ENCODE data around the gene ZSWIM6. TPM values are rescaled to one million over a fixed set of nuclear protein-coding genes. Genes with fewer than 3 reads are reported as not detected.

The ZSWIM6 gene
- total RNA-seq, 1 experiment from 2014 or later = 3.4 TPM

DNA sequence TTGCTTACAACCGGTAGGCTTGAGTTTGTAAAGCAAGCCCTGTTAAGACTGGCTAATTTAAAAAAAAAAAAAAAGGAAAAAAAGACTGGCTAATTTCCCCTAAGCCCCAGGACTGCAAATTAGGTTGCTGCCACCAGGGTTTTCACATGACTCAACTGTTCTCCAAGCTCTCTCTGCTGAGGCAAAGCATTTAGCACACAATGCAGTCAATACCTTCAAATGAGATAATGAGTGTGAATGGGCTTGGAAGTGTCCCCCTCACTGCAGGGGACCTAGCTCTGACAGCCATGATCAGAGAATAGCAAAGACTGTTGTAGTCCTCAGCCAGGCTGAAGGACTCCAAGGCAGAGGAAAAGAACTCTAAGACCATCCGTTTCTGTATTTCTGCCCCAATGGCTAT lies 42.8 kb upstream of the ZSWIM6 start:
- DNase-seq (no peak), ATAC-seq (no peak)
- BruUV-seq (replicated peaks) = no TSS peak
- Histone ChIP-seq H2AFZ (ENCODE audit: low read length) (no peak overlapping the region), H3K9me2 (replicated peaks; ENCODE audit: low read length) (no peaks in the 10 kb centered on the region), H3K9ac (ENCODE audit: low read length) (no peak overlapping the region), H3K27ac (ENCODE audit: low read length) (no peak overlapping the region), H3K36me3 (ENCODE audit: low read depth, low read length) (no peaks in the 10 kb centered on the region), H3K27me3 (ENCODE audit: low read length) (no peaks in the 10 kb centered on the region), H4K20me1 (ENCODE audit: low read length) (no peaks in the 10 kb centered on the region), H3K79me2 (ENCODE audit: low read length) (no peaks in the 10 kb centered on the region), H3K4me1 (ENCODE audit: insufficient read depth, low read length) (peaks cover 9% of the 10 kb centered on the region; the same call in 1 of the 2 replicates), H3F3A (ENCODE audit: low read length, unreplicated experiment) (no peaks in the 10 kb centered on the region), H3K4me2 (ENCODE audit: low read length) (no peak overlapping the region), H3K9me3 (ENCODE audit: low read length) (no peaks in the 10 kb centered on the region), H3K4me3 (ENCODE audit: low read length) (no peak overlapping the region)
- TF ChIP-seq, protein P1, sequence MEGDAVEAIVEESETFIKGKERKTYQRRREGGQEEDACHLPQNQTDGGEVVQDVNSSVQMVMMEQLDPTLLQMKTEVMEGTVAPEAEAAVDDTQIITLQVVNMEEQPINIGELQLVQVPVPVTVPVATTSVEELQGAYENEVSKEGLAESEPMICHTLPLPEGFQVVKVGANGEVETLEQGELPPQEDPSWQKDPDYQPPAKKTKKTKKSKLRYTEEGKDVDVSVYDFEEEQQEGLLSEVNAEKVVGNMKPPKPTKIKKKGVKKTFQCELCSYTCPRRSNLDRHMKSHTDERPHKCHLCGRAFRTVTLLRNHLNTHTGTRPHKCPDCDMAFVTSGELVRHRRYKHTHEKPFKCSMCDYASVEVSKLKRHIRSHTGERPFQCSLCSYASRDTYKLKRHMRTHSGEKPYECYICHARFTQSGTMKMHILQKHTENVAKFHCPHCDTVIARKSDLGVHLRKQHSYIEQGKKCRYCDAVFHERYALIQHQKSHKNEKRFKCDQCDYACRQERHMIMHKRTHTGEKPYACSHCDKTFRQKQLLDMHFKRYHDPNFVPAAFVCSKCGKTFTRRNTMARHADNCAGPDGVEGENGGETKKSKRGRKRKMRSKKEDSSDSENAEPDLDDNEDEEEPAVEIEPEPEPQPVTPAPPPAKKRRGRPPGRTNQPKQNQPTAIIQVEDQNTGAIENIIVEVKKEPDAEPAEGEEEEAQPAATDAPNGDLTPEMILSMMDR (conservative IDR thresholded peaks at IDR 0.05; ENCODE audit: low read depth, low read length) = no peak
- TF ChIP-seq EZH2 (IDR thresholded peaks at IDR 0.05; ENCODE audit: low read length, unreplicated experiment) = no peak
- TF ChIP-seq EZH2phosphoT487 (IDR thresholded peaks at IDR 0.05; ENCODE audit: borderline replicate concordance, low read length) = no peak
- intact Hi-C loops (cut with micrococcal nuclease) = loop anchor here (5.0 kb wide), 1 partner anchor 357 kb away; no protein-coding TSS in a partner anchor
- CTCF ChIA-PET = no interaction called here
- POLR2A ChIA-PET (ENCODE audit: unreplicated experiment) = no interaction called here

DNA sequence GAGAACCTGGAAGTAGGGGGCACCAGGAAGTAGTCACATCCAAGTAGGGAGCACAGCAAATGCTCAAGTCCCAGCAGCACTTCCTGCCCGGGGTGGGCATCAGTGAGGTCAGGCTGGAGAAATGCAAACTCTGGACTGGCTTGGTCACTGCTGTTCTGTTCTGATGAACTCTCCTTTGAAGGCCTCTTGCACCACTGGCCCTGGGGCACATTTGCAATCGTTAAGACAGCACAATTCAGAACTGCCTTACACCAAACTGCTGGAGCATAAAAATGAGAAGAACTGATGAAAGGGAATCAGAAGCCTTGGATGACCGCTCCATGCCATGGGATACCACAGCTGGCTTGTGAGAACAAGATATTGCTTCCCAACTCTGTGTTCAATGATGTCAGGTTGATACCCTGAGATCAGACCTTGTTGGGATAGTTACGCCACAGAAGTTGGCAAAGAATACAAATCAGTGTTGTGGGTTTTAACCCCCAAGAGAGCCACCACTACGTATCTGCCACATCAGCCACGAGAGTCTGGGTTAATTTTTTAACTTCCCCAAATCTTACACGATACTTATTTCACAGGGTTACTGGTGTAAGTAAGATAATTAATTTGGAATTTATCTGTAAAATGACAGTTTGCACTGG lies 42.3 kb upstream of the ZSWIM6 start:
- H3K4me2 ChIP-seq (ENCODE audit: low read length) = no peak overlapping the region
- H3K79me2 ChIP-seq (ENCODE audit: low read length) = no peaks in the 10 kb centered on the region
- no peak for DNase-seq
- no peaks in the 10 kb centered on the region for H3F3A ChIP-seq (ENCODE audit: low read length, unreplicated experiment)
- no peak overlapping the region for H2AFZ ChIP-seq (ENCODE audit: low read length)
- CTCF ChIA-PET = no interaction called here
- H3K4me1 ChIP-seq (ENCODE audit: insufficient read depth, low read length) = peaks cover 9% of the 10 kb centered on the region; the same call in 1 of the 2 replicates
- no peak for ATAC-seq
- POLR2A ChIA-PET (ENCODE audit: unreplicated experiment) = no interaction called here
- H3K9me3 ChIP-seq (ENCODE audit: low read length) = no peaks in the 10 kb centered on the region
- no peak overlapping the region for H3K4me3 ChIP-seq (ENCODE audit: low read length)
- H3K27ac ChIP-seq (ENCODE audit: low read length) = no peak overlapping the region
- no peaks in the 10 kb centered on the region for H3K27me3 ChIP-seq (ENCODE audit: low read length)
- no peaks in the 10 kb centered on the region for H3K36me3 ChIP-seq (ENCODE audit: low read depth, low read length)
- no peaks in the 10 kb centered on the region for H4K20me1 ChIP-seq (ENCODE audit: low read length)
- TF ChIP-seq, protein P1 (conservative IDR thresholded peaks at IDR 0.05; ENCODE audit: low read depth, low read length) = no peak
- TF ChIP-seq EZH2phosphoT487 (IDR thresholded peaks at IDR 0.05; ENCODE audit: borderline replicate concordance, low read length) = no peak
- no peak for TF ChIP-seq EZH2 (IDR thresholded peaks at IDR 0.05; ENCODE audit: low read length, unreplicated experiment)
- H3K9ac ChIP-seq (ENCODE audit: low read length) = no peak overlapping the region
- H3K9me2 ChIP-seq (replicated peaks; ENCODE audit: low read length) = no peaks in the 10 kb centered on the region
- BruUV-seq (replicated peaks) = no TSS peak
- intact Hi-C loops (cut with micrococcal nuclease) = loop anchor here (5.0 kb wide), 1 partner anchor 357 kb away; no protein-coding TSS in a partner anchor

DNA sequence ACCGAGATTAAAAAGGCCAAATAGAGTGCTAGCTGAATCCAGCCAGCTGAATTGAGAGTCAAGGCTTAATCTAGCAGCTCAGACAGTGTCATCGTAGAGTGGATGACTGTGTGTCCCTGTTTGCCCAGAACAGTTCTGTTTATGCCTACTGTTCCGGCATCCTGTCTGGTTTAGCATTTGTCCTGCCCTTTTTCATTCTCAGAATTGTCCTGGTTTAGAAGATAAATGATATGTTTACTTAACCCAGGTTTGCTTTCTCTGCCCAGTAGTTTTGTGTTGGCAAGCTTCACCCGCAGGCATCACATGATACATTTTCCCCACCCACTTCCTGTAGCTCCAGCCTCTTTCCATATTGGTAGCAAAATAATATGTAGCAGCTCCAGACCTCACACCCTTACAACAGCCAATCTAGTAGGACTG lies 41.3 kb upstream of the ZSWIM6 start:
- ChIA-PET POLR2A (ENCODE audit: unreplicated experiment) (no interaction called here), CTCF (interaction anchor here (0.5 kb wide), 1 partner anchor 10 kb away, joined by 4 read pairs; no protein-coding TSS in a partner anchor)
- peak; percentile 31 for ATAC-seq
- no peaks in the 10 kb centered on the region for H3K27me3 ChIP-seq (ENCODE audit: low read length)
- no peak overlapping the region for H2AFZ ChIP-seq (ENCODE audit: low read length)
- intact Hi-C loops (cut with micrococcal nuclease) = no loop called here
- H3K27ac ChIP-seq (ENCODE audit: low read length) = no peak overlapping the region
- peak; percentile 45 for DNase-seq
- no peaks in the 10 kb centered on the region for H3K9me3 ChIP-seq (ENCODE audit: low read length)
- peaks cover 9% of the 10 kb centered on the region; the same call in 1 of the 2 replicates for H3K4me1 ChIP-seq (ENCODE audit: insufficient read depth, low read length)
- no peaks in the 10 kb centered on the region for H4K20me1 ChIP-seq (ENCODE audit: low read length)
- H3K36me3 ChIP-seq (ENCODE audit: low read depth, low read length) = no peaks in the 10 kb centered on the region
- no peaks in the 10 kb centered on the region for H3K79me2 ChIP-seq (ENCODE audit: low read length)
- TF ChIP-seq, protein P1 (conservative IDR thresholded peaks at IDR 0.05; ENCODE audit: low read depth, low read length) = no peak
- no peak for TF ChIP-seq EZH2phosphoT487 (IDR thresholded peaks at IDR 0.05; ENCODE audit: borderline replicate concordance, low read length)
- TF ChIP-seq EZH2 (IDR thresholded peaks at IDR 0.05; ENCODE audit: low read length, unreplicated experiment) = no peak
- H3K4me2 ChIP-seq (ENCODE audit: low read length) = no peak overlapping the region
- no peaks in the 10 kb centered on the region for H3F3A ChIP-seq (ENCODE audit: low read length, unreplicated experiment)
- no TSS peak for BruUV-seq (replicated peaks)
- no peaks in the 10 kb centered on the region for H3K9me2 ChIP-seq (replicated peaks; ENCODE audit: low read length)
- no peak overlapping the region for H3K4me3 ChIP-seq (ENCODE audit: low read length)
- no peak overlapping the region for H3K9ac ChIP-seq (ENCODE audit: low read length)

Data from PC-3 (cell line).